Heart right ventricle (tissue), 16 donors: Measurements from ENCODE around the gene TMEM72. TPM values are rescaled to one million over a fixed set of nuclear protein-coding genes. Genes with fewer than 3 reads are reported as not detected.

ENCODE experiments used
- ATAC-seq, 8 donors: fragments of 200-7000 bp; cut with Tn5 transposase; one replicate each; pipeline ENCODE4 v1.9.1; 2020; ENCODE audit warnings: mild to moderate bottlenecking in 8 of 8, moderate library complexity in 8 of 8, moderate number of reproducible peaks in 1 of 8
- DNase-seq, 2 donors: peaks; one replicate each; pipeline ENCODE4 v3.0.0-alpha.2; 2020
- H3K27ac ChIP-seq, 10 donors: fragments of 200-600 bp; sonication (generic) in 2 of 10; one replicate each; pipeline versions ENCODE4 v1.5.0 to v1.8.0; 2020 to 2022; ENCODE audit warnings: mild to moderate bottlenecking in 3 of 10
- H3K27me3 ChIP-seq, 7 donors: fragments of 200-600 bp; one replicate each; pipeline ENCODE4 v1.8.0; 2021 to 2022; ENCODE audit warnings: mild to moderate bottlenecking in 2 of 7
- H3K36me3 ChIP-seq, 9 donors: fragments of 200-600 bp; sonication (generic) in 1 of 9; one replicate each; pipeline versions ENCODE4 v1.5.0 to v1.8.0; 2020 to 2022; ENCODE audit warnings: mild to moderate bottlenecking in 2 of 9
- H3K4me1 ChIP-seq, 9 donors: fragments of 200-600 bp; sonication (generic) in 1 of 9; one replicate each; pipeline versions ENCODE4 v1.5.0 to v1.8.0; 2020 to 2022; ENCODE audit warnings: mild to moderate bottlenecking in 4 of 9
- H3K4me3 ChIP-seq, 10 donors: fragments of 200-600 bp; sonication (generic) in 2 of 10; one replicate each; pipeline versions ENCODE4 v1.5.0 to v1.8.0; 2020 to 2022; ENCODE audit warnings: mild to moderate bottlenecking in 7 of 10, moderate library complexity in 2 of 10
- H3K9me3 ChIP-seq, 11 donors: fragments of 200-600 bp in 10 of 11; sonication (generic) in 2 of 11; one replicate each; pipeline versions ENCODE4 v1.5.0 to v1.8.0; 2013 to 2022; ENCODE audit warnings: mild to moderate bottlenecking in 2 of 11, control low read depth in 1 of 11, moderate library complexity in 1 of 11
- WGBS, 2 donors: extraction: QIAGEN DNeasy Blood & Tissue Kit; methylation state at CpG; one replicate each; pipeline ENCODE4 v1.1.7; 2013; ENCODE audit warnings: inconsistent platforms in 1 of 2; 5-methylcytosine and 5-hydroxymethylcytosine counted together
- intact Hi-C, 10 donors: fragments of 100-400 bp; cut with DNase I; formaldehyde crosslinking; loops; one replicate each; pipeline versions ENCODE4 v1.11.1 to v1.14.2; 2022
- polyA plus RNA-seq, 2 donors: library from polyadenylated mRNA; stranded (reverse); fragments of 200-250 nt; gene quantifications; one replicate each; pipeline ENCODE4 v1.2.3, GENCODE V29; 2013
- total RNA-seq, 10 donors: library from RNA; stranded (reverse); fragmentation: NEBNext Ultra II Directional in 3 of 10; extraction: Animal tissue kit (Norgen Biotek cat#: 25700) in 3 of 10; gene quantifications; one replicate each; pipeline versions ENCODE4 v1.2.1 to v1.2.4, GENCODE V29; 2021 to 2023
- TF ChIP-seq, protein P1 (sequence below), 9 donors: fragments of 200-600 bp; sonication (generic) in 2 of 9; IDR thresholded peaks; one replicate each; pipeline versions ENCODE4 v1.5.0 to v1.8.0; 2021 to 2022; ENCODE audit warnings: antibody characterized with exemption in 9 of 9, mild to moderate bottlenecking in 5 of 9, moderate library complexity in 1 of 9
- donor health status: Arrhythmogenic right ventricular cardiomyopathy.
- donor health status: ischemic (EF 13 %, LVEDD 7.1; RV severe dilation, severe dysfunction).
- donor health status: healthy with polysubstance abuse.
- donor health status: DM: no; HTN: yes; CAD: no.
- donor health status: DM: no; HTN: no; CAD: no.
- donor health status: ischemic (EF 25% LVEDD 6.9; RV normal size, moderate dysfunction).
- donor health status: ischemic (EF 25% LVEDD 5.7; RV mildly dilated, moderate dysfunction).
- donor health status: healthy.
- donor health status: DM: yes; HTN: yes; CAD: no.
- donor health status: Ischemic cardiomyopathy.
- donor health status: ischemic (EF 35%, LVEDD 5.7; RV mildly dilated, moderate dysfunction).
- donor health status: nonischemic (EF 11% LVEDD 7.7; RV severe dilation, severe dysfunction).
- donor health status: DM: yes; HTN: yes; CAD: no.
- donor health status: PGD.
- donor health status: ischemic (EF 29% LVEDD 5.4; RV normal size, mild dysfunction).
- donor health status: nonischemic (EF 23%, LVEDD 6.1; RV moderate dilation, normal function).

Gene TMEM72
- total and polyA plus RNA-seq, 12 donors = 0.17 to 0.22 TPM; not detected in 10

DNA sequence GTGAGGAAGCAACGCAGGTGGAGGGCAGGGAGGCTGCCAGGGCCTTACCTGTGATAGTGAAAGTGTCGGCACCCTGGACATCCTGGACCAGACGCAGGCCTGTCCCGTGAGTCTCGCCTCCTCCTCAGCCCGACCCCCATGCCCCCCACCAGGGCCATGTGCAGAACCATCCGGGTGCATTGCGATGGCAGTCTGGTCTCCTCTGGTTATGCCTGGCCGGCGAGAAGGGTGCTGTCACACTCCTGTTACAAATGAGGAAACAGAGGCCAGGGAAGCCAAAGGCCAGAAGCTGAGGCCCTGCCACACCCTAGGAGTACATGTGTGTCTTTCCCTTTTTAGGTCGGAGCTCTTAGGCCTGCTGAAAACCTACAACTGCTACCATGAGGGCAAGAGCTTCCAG is 60.3 kb downstream of the TMEM72 start:
- ATAC-seq = no peak
- H3K4me3 ChIP-seq = no peak overlapping the region
- peaks cover 39 to 87% (median 74%) of the 10 kb centered on the region in 9 donors for H3K4me1 ChIP-seq
- TF ChIP-seq, protein P1, sequence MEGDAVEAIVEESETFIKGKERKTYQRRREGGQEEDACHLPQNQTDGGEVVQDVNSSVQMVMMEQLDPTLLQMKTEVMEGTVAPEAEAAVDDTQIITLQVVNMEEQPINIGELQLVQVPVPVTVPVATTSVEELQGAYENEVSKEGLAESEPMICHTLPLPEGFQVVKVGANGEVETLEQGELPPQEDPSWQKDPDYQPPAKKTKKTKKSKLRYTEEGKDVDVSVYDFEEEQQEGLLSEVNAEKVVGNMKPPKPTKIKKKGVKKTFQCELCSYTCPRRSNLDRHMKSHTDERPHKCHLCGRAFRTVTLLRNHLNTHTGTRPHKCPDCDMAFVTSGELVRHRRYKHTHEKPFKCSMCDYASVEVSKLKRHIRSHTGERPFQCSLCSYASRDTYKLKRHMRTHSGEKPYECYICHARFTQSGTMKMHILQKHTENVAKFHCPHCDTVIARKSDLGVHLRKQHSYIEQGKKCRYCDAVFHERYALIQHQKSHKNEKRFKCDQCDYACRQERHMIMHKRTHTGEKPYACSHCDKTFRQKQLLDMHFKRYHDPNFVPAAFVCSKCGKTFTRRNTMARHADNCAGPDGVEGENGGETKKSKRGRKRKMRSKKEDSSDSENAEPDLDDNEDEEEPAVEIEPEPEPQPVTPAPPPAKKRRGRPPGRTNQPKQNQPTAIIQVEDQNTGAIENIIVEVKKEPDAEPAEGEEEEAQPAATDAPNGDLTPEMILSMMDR (IDR thresholded peaks at IDR 0.05) = no peak
- peak overlapping the region in 3 of 10 donors; percentile 7 to 97 (median 31) for H3K27ac ChIP-seq
- peaks cover 0 to 53% (median 17%) of the 10 kb centered on the region in 9 donors for H3K36me3 ChIP-seq
- 89 to 94% methylated on average over 11 of the region's 11 CpGs for WGBS, 2 donors
- no peaks in the 10 kb centered on the region for H3K9me3 ChIP-seq
- H3K27me3 ChIP-seq = no peaks in the 10 kb centered on the region
- DNase-seq = no peak
- intact Hi-C loops = loop anchor here in 3 of 10 donors (5.0 to 10.0 kb wide), 3 partner anchors 34 to 97 kb away; no protein-coding TSS in a partner anchor

DNA sequence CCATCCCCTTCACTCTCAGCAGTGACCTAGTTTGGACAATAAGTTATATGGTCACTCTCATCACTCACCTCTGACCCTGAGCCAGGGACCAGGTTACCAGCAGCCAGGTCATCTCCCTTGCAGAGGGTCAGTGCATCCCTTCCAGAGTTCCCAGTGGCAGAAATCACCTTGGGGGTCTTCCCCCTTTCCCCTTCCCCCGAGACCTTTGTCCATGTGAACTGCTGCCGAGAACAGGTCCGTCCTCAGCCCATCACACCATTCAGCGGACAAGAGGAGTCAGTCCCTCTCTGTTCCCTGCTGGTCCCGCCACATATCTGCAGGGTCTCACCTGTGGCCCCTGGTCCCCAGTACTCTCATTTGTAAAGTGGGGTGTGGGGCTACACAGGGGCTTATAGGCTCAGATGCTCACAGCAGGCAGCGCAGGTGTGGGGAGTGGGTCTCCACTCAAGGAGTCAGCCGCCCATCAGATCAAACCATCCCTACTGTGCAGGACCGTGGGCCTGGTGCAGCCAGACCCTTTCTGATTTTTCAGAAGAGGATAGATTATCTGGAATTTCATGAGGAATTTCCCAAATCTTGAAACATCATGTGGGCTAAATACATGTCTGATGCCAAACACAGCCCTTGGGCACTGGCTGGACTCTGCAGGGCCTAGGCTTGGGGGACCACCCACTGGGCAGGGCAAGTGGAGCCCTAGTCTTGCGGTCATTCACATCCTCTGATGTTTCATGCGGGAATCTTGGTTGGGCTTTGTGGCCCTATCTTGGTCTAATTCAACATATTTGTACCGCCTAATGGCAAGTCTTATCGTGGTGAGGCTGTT is 61.0 kb downstream of the TMEM72 start:
- Histone ChIP-seq H3K36me3 (peaks cover 0 to 61% (median 17%) of the 10 kb centered on the region in 9 donors), H3K4me3 (no peak overlapping the region), H3K4me1 (peaks cover 43 to 87% (median 74%) of the 10 kb centered on the region in 9 donors), H3K27ac (peak overlapping the region in 8 of 10 donors; percentile 88 to 97 (median 92)), H3K9me3 (no peaks in the 10 kb centered on the region), H3K27me3 (no peaks in the 10 kb centered on the region)
- ATAC-seq (no peak), DNase-seq (no peak)
- TF ChIP-seq, protein P1 (IDR thresholded peaks at IDR 0.05) = no peak
- intact Hi-C loops = loop anchor here in 3 of 10 donors (5.0 to 10.0 kb wide), 3 partner anchors 35 to 97 kb away; no protein-coding TSS in a partner anchor
- WGBS, 2 donors = 96 to 99% methylated on average over 12 of the region's 12 CpGs

DNA sequence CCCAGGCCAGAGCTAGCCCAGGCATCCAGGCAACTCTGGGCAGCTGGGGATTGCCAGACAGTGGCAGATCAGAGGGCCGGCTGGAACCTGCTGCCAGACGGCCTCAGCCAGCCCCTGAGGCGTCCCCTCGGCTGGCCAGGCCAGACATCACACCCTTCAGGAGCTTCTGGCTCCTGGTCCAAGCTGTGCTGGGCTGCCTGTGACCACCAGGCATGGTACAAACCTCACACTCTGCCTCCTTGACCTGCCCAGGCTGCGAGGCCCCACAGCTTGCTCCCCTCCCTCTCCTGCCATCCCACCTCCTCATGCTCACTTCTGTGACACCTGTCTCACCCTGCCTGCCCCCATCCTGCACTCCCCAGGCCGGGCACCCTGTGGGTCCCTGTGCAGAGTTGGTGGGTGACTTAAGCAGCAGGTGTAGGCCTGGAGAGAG is 61.8 kb downstream of the TMEM72 start:
- peaks cover 36 to 87% (median 73%) of the 10 kb centered on the region in 9 donors for H3K4me1 ChIP-seq
- H3K36me3 ChIP-seq = peaks cover 0 to 66% (median 21%) of the 10 kb centered on the region in 9 donors
- no peak for ATAC-seq
- intact Hi-C loops = loop anchor here in 3 of 10 donors (5.0 to 10.0 kb wide), 3 partner anchors 36 to 98 kb away; no protein-coding TSS in a partner anchor
- no peak overlapping the region for H3K4me3 ChIP-seq
- H3K27me3 ChIP-seq = no peaks in the 10 kb centered on the region
- no peak for DNase-seq
- TF ChIP-seq, protein P1 (IDR thresholded peaks at IDR 0.05) = no peak
- H3K9me3 ChIP-seq = no peaks in the 10 kb centered on the region
- H3K27ac ChIP-seq = peak overlapping the region; percentile 42 to 97 (median 91)
- WGBS, 2 donors = 59 to 70% methylated on average over 6 of the region's 6 CpGs

DNA sequence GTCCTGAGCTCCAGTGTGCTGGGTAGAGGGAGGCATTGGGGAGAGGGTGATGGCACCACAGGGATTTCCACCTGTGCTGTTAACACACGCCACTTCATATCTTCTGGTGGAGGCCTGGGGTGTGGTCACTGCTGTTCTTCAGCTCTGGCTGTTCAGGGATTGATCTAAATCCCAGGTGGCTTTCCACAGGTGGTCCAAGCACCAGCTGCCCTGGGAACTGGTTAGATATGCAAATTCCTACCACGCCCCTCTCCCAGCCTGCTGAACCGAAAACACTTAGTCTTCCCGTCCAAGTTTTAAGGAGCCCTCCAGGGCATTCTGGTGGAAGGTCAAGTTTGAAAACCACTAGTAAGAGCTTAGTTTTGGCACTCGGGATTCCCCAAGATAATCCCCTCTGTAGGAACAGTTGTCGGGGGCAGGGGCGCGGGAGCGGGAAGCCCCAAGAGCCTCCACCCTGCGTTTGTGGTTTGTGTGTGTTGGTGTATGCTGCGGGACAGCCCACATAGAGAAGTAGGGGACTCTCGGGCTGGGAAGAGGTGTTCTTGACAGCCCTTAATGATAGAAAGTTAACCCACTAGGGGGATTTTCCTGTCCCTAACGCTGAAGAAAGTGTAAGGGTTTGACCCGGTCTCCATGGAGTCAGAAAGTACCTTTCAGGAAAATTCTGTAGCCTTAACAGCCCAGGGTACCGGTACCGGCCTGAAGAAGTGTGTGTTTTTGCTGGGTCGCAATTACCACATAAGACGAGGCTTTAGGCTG is 62.4 kb downstream of the TMEM72 start:
- DNase-seq = no peak
- peaks cover 33 to 87% (median 72%) of the 10 kb centered on the region in 9 donors for H3K4me1 ChIP-seq
- 60 to 62% methylated on average over 18 of the region's 18 CpGs for WGBS, 2 donors
- H3K27me3 ChIP-seq = no peaks in the 10 kb centered on the region
- no peak overlapping the region for H3K4me3 ChIP-seq
- no peaks in the 10 kb centered on the region for H3K9me3 ChIP-seq
- ATAC-seq = no peak
- intact Hi-C loops = loop anchor here in 6 of 10 donors (1.0 to 10.0 kb wide), 6 partner anchors 13 to 99 kb away; no protein-coding TSS in a partner anchor
- TF ChIP-seq, protein P1 (IDR thresholded peaks at IDR 0.05) = no peak
- H3K36me3 ChIP-seq = peaks cover 0 to 68% (median 21%) of the 10 kb centered on the region in 9 donors
- H3K27ac ChIP-seq = peak overlapping the region; percentile 42 to 97 (median 91)
